CD4-positive, alpha-beta T cell treated with Interleukin-1 beta for 1 hour (primary cell): ENCODE measurements around the gene EXOC4.

Experiments
- DNase-seq, 2 donors: peaks; one replicate each; pipeline ENCODE4 v3.0.0-alpha.2; 2020 to 2022

Gene EXOC4

DNA sequence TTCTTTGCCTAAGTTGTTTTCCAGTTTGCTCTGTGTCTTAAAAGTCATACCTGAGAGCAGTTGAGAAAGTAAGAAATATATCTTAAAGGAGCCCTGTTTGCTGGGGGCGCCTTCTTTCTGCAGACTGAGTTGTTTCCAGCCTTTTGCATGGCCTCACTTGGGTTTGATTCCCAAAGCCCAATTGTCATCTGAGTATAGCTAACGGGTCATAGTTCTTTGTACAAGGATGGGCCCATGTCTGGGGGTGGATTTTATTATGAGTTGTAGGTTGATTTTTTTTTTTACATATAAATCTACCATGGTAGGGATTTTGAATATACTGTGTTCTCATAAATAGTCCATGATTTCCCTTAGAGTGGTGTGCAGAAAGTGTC lies 555.6 kb downstream of the EXOC4 start:
- no peak for DNase-seq

DNA sequence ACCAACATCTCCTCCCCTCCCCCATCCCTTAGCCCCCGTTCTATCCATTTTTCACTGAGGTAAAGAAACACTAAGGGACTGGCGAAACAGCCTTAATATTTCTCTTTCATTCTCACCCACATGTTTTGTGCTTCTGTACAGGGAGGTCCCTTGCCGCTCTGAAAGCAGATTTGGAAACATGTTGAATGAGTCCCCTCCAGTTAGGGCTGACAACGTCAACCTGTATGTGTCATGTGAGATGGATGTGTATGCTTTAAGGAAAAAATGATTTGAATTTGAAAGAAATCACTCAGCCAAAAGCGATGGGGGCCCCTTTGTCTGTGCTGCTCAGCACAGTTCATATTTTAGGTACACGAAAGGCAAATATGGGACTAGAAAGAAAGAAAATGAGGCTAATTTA lies 560.0 kb downstream of the EXOC4 start:
- no peak for DNase-seq

GRCh38 chr7:133815611-133816210 lies 562.8 kb downstream of the EXOC4 start:
- no peak for DNase-seq

GRCh38 chr7:133819695-133820094 lies 566.8 kb downstream of the EXOC4 start:
- DNase-seq, result no peak

GRCh38 chr7:133820584-133820983 lies 567.7 kb downstream of the EXOC4 start:
- DNase-seq, result no peak

GRCh38 chr7:133821171-133821570 lies 568.3 kb downstream of the EXOC4 start:
- DNase-seq, result no peak

DNA sequence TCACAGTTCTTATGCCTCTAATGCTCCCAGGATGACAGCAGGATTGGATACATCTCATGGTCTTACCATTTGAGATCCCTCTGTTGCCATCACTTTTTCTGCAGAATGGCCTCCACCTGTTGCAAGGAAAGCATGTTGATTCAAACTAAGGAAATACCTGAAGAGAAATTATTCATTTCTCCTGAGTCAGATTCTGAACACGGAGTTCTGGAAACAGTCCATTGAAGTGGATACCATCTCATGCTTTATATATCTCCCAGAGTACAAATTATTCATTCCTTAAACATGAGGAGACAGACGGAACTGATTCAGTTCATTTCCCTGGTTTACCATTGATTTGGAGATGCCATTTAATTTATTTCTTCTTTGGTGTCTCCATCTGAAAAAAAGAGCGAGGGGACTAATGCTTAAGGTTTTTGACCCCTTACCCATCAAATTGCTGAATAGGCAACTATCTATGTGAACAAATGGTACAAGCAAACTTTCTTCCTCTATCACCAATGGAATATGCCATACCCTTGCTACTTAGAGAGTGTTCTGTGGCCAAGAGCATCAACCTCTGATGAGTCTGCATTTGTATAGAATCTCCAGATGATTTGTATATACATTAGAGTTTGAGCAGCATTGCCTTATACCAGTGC lies 569.2 kb downstream of the EXOC4 start:
- DNase-seq, result no peak

- DNase-seq, result no peak
Observed at GRCh38 chr7:133822868-133823552, 570.1 kb downstream of the EXOC4 start.

DNA sequence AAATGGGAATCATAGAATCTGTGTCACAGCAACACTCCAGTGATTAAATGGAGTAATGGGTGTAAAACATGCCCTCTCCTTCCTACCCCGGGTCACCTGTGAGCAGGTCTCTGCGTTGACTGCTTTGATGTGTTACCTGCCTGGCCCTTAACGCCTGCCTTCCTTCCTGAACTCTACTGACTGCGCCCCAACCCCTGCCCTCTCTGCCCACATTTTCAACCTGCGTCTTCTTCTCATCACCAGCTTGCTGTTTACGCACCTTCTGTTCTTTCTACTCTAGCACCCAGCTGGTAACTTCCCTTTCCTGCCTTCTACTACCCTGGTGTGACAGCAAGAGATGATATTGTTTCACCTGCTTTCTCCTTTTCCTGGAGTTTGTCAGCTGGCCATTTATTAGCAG lies 571.3 kb downstream of the EXOC4 start:
- no peak for DNase-seq

GRCh38 chr7:133827707-133828623 lies 575.1 kb downstream of the EXOC4 start:
- DNase-seq, result no peak

DNA sequence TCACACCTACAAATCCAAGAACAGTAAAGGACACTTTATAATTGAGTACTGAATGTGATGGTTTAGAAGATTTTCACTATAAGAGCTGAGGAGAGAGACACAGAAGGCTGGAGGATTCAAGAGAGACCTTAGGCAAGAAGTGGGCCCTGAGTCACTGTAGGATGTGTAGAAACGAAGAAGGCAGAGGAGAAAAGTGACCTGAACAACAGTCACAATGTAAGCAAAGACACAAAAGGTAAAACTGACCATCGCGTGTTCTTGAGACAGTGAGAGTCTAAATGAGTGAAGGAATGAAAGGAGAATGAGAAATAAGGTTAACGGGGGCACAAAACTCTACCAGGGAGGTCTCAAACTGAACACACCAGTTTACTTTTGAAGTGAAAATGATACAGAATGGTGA lies 576.0 kb downstream of the EXOC4 start:
- DNase-seq, result no peak

DNA sequence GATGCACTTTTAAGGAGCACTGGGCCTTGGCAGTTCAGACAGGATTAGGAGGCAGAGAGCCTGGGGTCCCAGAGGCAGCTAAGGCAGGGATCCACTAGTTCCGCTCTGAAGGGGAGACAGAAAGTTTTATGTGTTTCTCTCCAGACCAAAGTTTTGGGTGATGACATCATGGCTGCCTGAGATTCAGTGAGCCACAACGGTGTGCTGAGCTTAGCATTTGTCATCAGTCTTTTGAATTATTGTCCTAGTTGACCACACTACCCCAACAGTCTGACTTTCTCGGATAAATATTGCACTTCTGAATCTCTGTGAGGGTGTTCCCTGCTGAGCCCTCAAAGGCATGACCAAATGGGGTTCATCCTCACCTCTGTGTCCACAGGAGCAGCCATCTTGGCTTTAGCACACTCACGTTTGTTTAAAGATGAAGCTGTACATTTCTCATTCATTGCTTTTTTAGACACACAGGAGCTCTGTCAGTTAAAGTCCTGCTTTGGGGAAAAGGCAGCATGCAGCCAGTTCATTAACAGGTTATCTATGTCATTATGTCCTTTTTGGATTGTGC lies 576.5 kb downstream of the EXOC4 start:
- no peak for DNase-seq

- no peak for DNase-seq
Observed at GRCh38 chr7:133830081-133830480, 577.2 kb downstream of the EXOC4 start.

DNA sequence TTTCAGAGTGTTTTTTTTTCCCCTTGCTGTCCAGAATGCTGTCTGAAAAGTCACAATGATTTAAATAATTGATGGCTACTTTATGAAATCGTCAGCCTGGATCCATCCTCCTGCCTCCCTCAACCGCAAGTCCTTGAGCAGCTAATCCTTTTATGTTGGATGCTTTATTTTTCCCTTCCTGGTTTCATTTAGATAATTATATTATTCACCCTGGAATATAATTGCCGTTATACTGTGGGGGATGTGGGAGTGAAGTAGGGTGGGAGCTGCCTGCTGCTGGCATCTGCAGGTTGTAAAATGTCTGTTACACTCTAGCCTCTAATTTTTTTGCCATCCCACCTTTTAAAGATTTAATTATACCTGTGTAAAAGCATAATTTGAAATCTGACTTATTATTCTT lies 583.8 kb downstream of the EXOC4 start:
- no peak for DNase-seq

DNA sequence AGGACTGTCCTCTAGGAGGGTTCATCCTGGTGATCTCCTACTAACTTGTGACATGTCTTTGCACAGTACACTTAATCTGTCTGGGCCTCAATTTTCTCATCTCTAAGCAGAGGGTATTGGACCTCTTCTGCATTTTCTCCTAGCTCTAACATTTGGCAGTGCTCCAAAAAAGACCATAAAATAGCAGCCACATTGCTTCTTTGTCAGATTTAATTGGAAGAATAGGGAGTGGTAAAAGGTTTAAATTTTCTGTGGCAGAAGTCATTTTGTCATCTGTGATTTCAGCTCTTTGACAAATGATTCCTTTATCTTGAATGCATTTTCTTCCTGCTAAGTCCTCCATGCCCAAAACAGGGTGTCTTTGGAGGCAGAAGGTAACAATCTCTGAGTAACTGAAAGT lies 584.3 kb downstream of the EXOC4 start:
- DNase-seq, result no peak

DNA sequence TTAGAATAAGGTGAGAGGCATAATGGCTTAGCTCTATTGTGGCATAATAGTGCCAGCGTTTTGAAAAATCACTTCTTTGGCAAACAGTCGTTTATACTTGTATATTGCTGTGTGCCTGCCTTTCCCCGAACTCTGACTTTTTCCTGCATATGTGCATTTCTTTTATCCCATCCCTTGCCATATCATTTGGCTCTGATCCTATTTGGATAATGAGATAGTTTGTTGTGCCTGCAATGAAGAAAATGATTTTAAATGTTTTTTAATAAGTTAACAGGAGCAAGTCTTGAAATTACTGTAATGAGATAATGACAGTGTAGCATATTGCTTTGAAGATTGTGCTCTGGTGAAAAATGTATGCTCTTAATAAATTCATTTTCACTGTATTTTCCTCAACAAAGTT lies 586.2 kb downstream of the EXOC4 start:
- no peak for DNase-seq

- DNase-seq, result no peak
Observed at GRCh38 chr7:133843341-133843740, 590.5 kb downstream of the EXOC4 start.

DNA sequence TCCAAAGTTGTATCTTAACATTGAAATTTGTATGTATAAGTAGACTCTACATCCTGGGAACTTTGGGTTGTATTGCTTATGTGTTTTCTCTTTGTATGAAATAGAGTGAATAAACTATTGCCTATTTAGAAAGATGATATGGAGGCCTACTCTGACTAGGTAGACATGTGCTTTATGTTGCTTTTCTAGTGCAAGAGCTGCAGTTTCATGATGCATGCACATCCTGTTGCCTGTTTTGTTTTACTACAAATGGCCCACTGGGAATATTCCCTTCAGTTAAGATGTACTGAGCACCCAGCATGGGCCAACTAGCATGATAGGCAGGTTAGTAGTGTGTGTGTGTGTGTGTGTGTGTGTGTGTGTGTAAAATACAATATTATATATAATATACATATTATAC lies 592.1 kb downstream of the EXOC4 start:
- DNase-seq, result no peak

- DNase-seq, result no peak
Observed at GRCh38 chr7:133846203-133846945, 593.5 kb downstream of the EXOC4 start.

GRCh38 chr7:133850497-133851280 lies 597.8 kb downstream of the EXOC4 start:
- no peak for DNase-seq

DNA sequence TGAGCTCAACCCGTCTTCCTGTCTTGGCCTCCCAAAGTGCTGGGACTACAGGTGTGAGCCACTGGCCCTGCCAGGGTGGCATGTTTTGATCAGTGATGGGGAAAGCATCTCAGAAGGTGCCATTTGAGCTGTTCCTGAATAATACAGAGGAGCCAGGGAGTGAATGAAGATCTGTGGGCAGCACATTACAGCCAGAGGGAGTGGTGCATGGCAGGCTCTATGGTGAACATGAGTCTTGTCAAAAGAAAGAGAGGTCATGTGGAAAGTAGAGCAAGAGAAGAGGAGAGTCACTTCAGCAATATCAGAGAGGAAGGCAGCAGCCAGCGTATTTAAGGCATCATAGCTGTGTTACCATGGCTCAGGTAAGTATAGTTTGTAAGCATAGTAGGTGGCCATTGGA lies 598.5 kb downstream of the EXOC4 start:
- DNase-seq, result no peak
